HFF-Myc (cell line): Measurements from ENCODE around the gene TAS2R10.

Experiments
- DNase-seq: peaks from one replicate; pipeline ENCODE4 v3.0.0-alpha.2; 2011; ENCODE audit warnings: low read depth; ENCODE audit errors: extremely low read depth
- H3K4me3 ChIP-seq: replicated peaks from 2 replicates; pipeline ENCODE4 v1.5.1; 2011; ENCODE audit warnings: low read depth, mild to moderate bottlenecking, control low read depth, low read length
- TF ChIP-seq, protein P1 (sequence below): IDR thresholded peaks from 2 replicates; pipeline ENCODE4 v1.5.1; 2012; ENCODE audit warnings: mild to moderate bottlenecking, low read depth, low read length, control low read depth; ENCODE audit errors: missing control alignments

TAS2R10 gene

GRCh38 chr12:10824957-10825356, 1.2 kb downstream of the TAS2R10 start:
- H3K4me3 ChIP-seq, result no peak overlapping the region
- TF ChIP-seq, protein P1, sequence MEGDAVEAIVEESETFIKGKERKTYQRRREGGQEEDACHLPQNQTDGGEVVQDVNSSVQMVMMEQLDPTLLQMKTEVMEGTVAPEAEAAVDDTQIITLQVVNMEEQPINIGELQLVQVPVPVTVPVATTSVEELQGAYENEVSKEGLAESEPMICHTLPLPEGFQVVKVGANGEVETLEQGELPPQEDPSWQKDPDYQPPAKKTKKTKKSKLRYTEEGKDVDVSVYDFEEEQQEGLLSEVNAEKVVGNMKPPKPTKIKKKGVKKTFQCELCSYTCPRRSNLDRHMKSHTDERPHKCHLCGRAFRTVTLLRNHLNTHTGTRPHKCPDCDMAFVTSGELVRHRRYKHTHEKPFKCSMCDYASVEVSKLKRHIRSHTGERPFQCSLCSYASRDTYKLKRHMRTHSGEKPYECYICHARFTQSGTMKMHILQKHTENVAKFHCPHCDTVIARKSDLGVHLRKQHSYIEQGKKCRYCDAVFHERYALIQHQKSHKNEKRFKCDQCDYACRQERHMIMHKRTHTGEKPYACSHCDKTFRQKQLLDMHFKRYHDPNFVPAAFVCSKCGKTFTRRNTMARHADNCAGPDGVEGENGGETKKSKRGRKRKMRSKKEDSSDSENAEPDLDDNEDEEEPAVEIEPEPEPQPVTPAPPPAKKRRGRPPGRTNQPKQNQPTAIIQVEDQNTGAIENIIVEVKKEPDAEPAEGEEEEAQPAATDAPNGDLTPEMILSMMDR, result no peak
- DNase-seq, result no peak

DNA sequence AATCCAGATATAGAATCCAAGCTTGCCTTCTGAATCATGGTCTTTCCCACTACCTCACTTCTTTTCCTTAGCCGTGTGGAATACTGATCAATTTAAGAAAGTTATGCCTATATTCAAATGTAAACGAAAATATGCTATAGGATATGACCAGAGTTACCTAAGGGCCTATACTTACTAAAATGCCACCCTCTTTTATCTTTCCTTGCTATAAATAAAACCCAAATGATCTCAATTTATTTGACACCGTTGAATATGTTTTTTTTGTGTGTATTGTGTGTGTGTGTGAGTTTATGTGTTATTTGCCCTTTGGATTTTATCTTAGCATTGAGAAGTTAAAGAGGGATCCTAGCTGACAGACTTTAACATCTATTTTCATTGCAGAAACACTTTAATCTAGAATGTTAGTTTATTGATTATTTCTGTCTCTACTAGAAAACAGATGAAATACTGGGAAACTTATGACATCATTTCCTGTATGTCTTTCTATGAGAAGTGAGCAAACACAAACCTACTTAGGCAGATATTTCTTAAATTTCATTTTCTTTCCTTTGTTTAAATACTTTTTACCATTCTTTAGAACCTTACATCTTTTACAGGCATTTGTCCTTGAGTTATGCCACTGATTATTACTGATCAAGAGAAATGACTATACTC, 14.1 kb downstream of the TAS2R10 start:
- TF ChIP-seq, protein P1, result no peak
- no peak for DNase-seq
- no peak overlapping the region for H3K4me3 ChIP-seq

DNA sequence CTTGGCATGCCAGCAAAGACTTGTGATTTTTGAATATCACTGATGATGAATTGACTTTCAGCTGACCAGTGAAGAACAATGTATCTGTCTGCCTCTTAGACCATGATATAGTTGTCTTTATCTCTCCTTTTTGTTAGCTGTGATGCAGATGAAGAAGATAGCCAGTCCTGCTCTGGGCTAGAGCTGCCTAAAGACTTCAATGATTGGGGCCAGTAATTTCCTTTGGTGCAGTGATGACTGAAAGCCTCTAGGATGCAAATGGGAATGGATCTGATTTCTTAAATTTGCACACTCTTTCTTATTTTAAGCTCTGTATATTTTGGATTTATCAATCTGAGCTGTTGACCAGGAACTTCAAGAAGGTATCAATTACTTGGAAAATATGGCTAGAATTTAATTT, 16.1 kb downstream of the TAS2R10 start, which contains the start of gene TAS2R9:
Gene TAS2R9, minus strand, starts transcription at position 101 of the 400 bp plus-strand sequence. Its CDS starts 93 bp downstream, at position 8.
- DNase-seq, result no peak
- H3K4me3 ChIP-seq, result no peak within 1 kb of the TSS
- TF ChIP-seq, protein P1, result no peak

DNA sequence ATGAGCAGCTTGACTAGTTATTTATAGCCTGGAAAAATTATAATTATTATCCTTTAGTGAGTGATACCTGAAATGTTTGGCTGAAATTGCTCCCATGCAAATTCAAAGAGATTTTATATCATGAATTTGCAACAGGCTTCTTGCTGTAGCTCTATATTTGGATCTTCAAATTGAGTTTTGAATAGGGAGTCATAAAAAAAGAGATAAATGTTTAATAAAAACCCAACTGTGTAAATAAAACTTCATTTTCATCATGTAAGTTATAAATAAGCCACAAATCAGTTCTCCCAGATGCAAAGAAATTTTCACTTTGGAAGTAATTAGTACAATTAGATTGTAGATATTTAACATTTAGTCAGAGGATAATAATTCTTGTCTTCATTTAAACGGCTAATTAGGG, 19.0 kb downstream of the TAS2R10 start, which contains the start of gene TAS2R8:
Gene TAS2R8, minus strand, starts transcription at position 101 of the 400 bp plus-strand sequence. CDS start 306 bp downstream, outside the sequence.
- H3K4me3 ChIP-seq, result no peak within 1 kb of the TSS
- TF ChIP-seq, protein P1, result no peak
- no peak for DNase-seq

- TF ChIP-seq, protein P1, result no peak
- H3K4me3 ChIP-seq, result no peak within 1 kb of the TSS
- no peak for DNase-seq
Observed at GRCh38 chr12:10802587-10802986, 23.6 kb downstream of the TAS2R10 start, which contains the start of gene TAS2R7. Gene TAS2R7, minus strand, starts transcription at chr12:10802627. Its CDS starts 57 bp downstream, at chr12:10802570.

DNA sequence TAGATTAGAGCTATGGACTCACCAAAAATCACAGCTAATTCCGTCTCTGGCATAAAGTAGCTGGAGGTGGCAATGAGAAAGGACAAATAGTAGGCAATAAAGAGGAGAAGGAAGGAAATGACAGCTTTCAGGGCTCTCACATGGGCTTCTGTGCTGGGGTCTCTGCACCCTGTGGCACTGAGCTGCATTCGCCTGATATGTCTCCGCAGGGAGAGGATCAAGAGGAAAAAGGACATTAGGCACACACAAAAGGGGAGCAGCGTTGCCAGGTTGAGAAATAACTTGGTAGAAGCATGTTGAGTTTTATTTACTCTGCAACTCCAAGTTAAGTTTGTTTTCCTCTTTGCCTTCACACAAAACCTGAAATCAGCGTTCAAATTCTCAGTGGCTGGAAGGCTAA, 24.4 kb downstream of the TAS2R10 start:
- DNase-seq, result no peak
- TF ChIP-seq, protein P1, result no peak

More for the DNA sequence above, 24.4 kb downstream of the TAS2R10 start:
- H3K4me3 ChIP-seq, result no peak overlapping the region
